Measurements from ENCODE around the gene C6orf47. TPM values are rescaled to one million over a fixed set of nuclear protein-coding genes. Genes with fewer than 3 reads are reported as not detected.

C6orf47 gene
- total RNA-seq, 1 donor from 2014 or later: 29.0 TPM

- no peak for DNase-seq
- Mint-ChIP-seq H3K4me1 (peaks cover 15% of the 10 kb centered on the region), H3K36me3 (ENCODE audit: low read depth) (peaks cover 90% of the 10 kb centered on the region), H3K4me3 (no peak overlapping the region), H3K9me3 (no peaks in the 10 kb centered on the region), H3K27me3 (no peaks in the 10 kb centered on the region), H3K27ac (no peak overlapping the region)
- CTCF ChIA-PET: no interaction called here
- TF ChIP-seq CTCF (IDR thresholded peaks at IDR 0.05): no peak
- intact Hi-C loops (cut with micrococcal nuclease): no loop called here
- ATAC-seq (ENCODE audit: low read depth): no peak
- POLR2A ChIA-PET: no interaction called here
Measured at GRCh38 chr6:31691564-31692108, 31.1 kb upstream of the C6orf47 start.

GRCh38 chr6:31691078-31691463, 30.5 kb upstream of the C6orf47 start:
- no peaks in the 10 kb centered on the region for H3K9me3 Mint-ChIP-seq
- CTCF ChIA-PET: no interaction called here
- H3K27me3 Mint-ChIP-seq: no peaks in the 10 kb centered on the region
- H3K4me1 Mint-ChIP-seq: peaks cover 15% of the 10 kb centered on the region
- intact Hi-C loops (cut with micrococcal nuclease): no loop called here
- H3K4me3 Mint-ChIP-seq: no peak overlapping the region
- peaks cover 90% of the 10 kb centered on the region for H3K36me3 Mint-ChIP-seq (ENCODE audit: low read depth)
- ATAC-seq (ENCODE audit: low read depth) (no peak), DNase-seq (no peak)
- TF ChIP-seq CTCF (IDR thresholded peaks at IDR 0.05): no peak
- H3K27ac Mint-ChIP-seq: no peak overlapping the region
- POLR2A ChIA-PET: interaction anchor here (2.2 kb wide), 1 partner anchor 12 kb away, joined by 9 read pairs; the partner anchor contains the start of gene ABHD16A

GRCh38 chr6:31690231-31691077, 29.9 kb upstream of the C6orf47 start:
- intact Hi-C loops (cut with micrococcal nuclease): no loop called here
- Mint-ChIP-seq H3K4me3 (no peak overlapping the region), H3K36me3 (ENCODE audit: low read depth) (peaks cover 90% of the 10 kb centered on the region), H3K27me3 (no peaks in the 10 kb centered on the region), H3K4me1 (peaks cover 15% of the 10 kb centered on the region), H3K9me3 (no peaks in the 10 kb centered on the region), H3K27ac (no peak overlapping the region)
- DNase-seq (no peak), ATAC-seq (ENCODE audit: low read depth) (no peak)
- TF ChIP-seq CTCF (IDR thresholded peaks at IDR 0.05): no peak
- CTCF ChIA-PET: no interaction called here
- POLR2A ChIA-PET: interaction anchor here (0.5 to 2.2 kb wide), 2 partner anchors 13 to 62 kb away, joined by 6 to 9 read pairs; partner anchors contain the start of gene ABHD16A

- Mint-ChIP-seq H3K36me3 (ENCODE audit: low read depth) (peaks cover 83% of the 10 kb centered on the region), H3K27me3 (no peaks in the 10 kb centered on the region), H3K9me3 (no peaks in the 10 kb centered on the region), H3K4me3 (no peak overlapping the region), H3K27ac (no peak overlapping the region), H3K4me1 (peaks cover 15% of the 10 kb centered on the region)
- ChIA-PET POLR2A (interaction anchor here (0.5 to 2.2 kb wide), 2 partner anchors 14 to 63 kb away, joined by 6 to 9 read pairs; partner anchors contain the start of gene ABHD16A), CTCF (no interaction called here)
- no peak for TF ChIP-seq CTCF (IDR thresholded peaks at IDR 0.05)
- no peak for ATAC-seq (ENCODE audit: low read depth)
- intact Hi-C loops (cut with micrococcal nuclease): no loop called here
- no peak for DNase-seq
Measured at GRCh38 chr6:31689249-31690110, 28.9 kb upstream of the C6orf47 start.

Data from activated B cell treated with CpG ODN at 0.5 μM for 24 hours (primary cell).